Stimulated activated naive CD8-positive, alpha-beta T cell treated with anti-CD3 and anti-CD28 coated beads, Interleukin-15, amount 100 ng/mL, for 72 hours (primary cell): ENCODE data around the gene BAIAP2L2.
A peak's percentile ranks its signal among the peaks of the same experiment; 100 is the strongest.
"Not testable (repeated sequence)": the region's sequence is repeated elsewhere in the genome, so short reads cannot be mapped to it uniquely, and the experiment has no call there.

Source experiments
- ATAC-seq: fragments of 150-1000 bp; cut with Tn5 transposase; 2 replicates; pipeline ENCODE4 v1.10.0; 2021; ENCODE audit warnings: mild to moderate bottlenecking, moderate library complexity
- DNase-seq, 2 donors: peaks; one replicate each; pipeline ENCODE4 v3.0.0; 2021 to 2022
- H3K27ac Mint-ChIP-seq, 2 donors: one replicate each; pipeline ENCODE4 v1.8.0; 2022; ENCODE audit warnings: mild to moderate bottlenecking in 2 of 2, mixed read lengths in 2 of 2, moderate library complexity in 2 of 2
- H3K27me3 Mint-ChIP-seq: one replicate; pipeline ENCODE4 v1.8.0; 2022; ENCODE audit warnings: mixed read lengths
- H3K4me1 Mint-ChIP-seq: one replicate; pipeline ENCODE4 v1.8.0; 2022; ENCODE audit warnings: mild to moderate bottlenecking, mixed read lengths
- H3K4me3 Mint-ChIP-seq, 2 donors: one replicate each; pipeline ENCODE4 v1.8.0; 2022; ENCODE audit warnings: mild to moderate bottlenecking in 2 of 2, mixed read lengths in 2 of 2, moderate library complexity in 1 of 2
- H3K9me3 Mint-ChIP-seq, 2 donors: one replicate each; pipeline ENCODE4 v1.8.0; 2022; ENCODE audit warnings: mixed read lengths in 2 of 2

Gene BAIAP2L2

GRCh38 chr22:38133331-38133730 lies 22.8 kb upstream of the BAIAP2L2 start:
- Mint-ChIP-seq H3K27ac (no peak overlapping the region), H3K9me3 (no peaks in the 10 kb centered on the region), H3K4me3 (no peak overlapping the region), H3K27me3 (no peaks in the 10 kb centered on the region), H3K4me1 (no peaks in the 10 kb centered on the region)
- no peak for ATAC-seq
- no peak for DNase-seq

- no peak for DNase-seq
- Mint-ChIP-seq H3K27me3 (no peaks in the 10 kb centered on the region), H3K9me3 (no peaks in the 10 kb centered on the region), H3K27ac (no peak overlapping the region), H3K4me1 (no peaks in the 10 kb centered on the region), H3K4me3 (no peak overlapping the region)
- no peak for ATAC-seq
Measured at GRCh38 chr22:38132794-38133193, 22.3 kb upstream of the BAIAP2L2 start.

GRCh38 chr22:38132136-38132535 lies 21.7 kb upstream of the BAIAP2L2 start:
- no peak for DNase-seq
- no peaks in the 10 kb centered on the region for H3K4me1 Mint-ChIP-seq
- no peak overlapping the region for H3K27ac Mint-ChIP-seq
- ATAC-seq = no peak
- no peaks in the 10 kb centered on the region for H3K27me3 Mint-ChIP-seq
- no peak overlapping the region for H3K4me3 Mint-ChIP-seq
- H3K9me3 Mint-ChIP-seq = no peaks in the 10 kb centered on the region

- H3K27ac Mint-ChIP-seq = no peak overlapping the region
- no peak for DNase-seq
- H3K27me3 Mint-ChIP-seq = no peaks in the 10 kb centered on the region
- H3K4me3 Mint-ChIP-seq = no peak overlapping the region
- H3K9me3 Mint-ChIP-seq = no peaks in the 10 kb centered on the region
- ATAC-seq = no peak
- no peaks in the 10 kb centered on the region for H3K4me1 Mint-ChIP-seq
Measured at GRCh38 chr22:38131399-38131798, 20.9 kb upstream of the BAIAP2L2 start.

GRCh38 chr22:38129856-38130255 lies 19.4 kb upstream of the BAIAP2L2 start:
- no peaks in the 10 kb centered on the region for H3K27me3 Mint-ChIP-seq
- H3K4me1 Mint-ChIP-seq = no peaks in the 10 kb centered on the region
- DNase-seq (no peak), ATAC-seq (no peak)
- H3K4me3 Mint-ChIP-seq = no peak overlapping the region
- no peak overlapping the region for H3K27ac Mint-ChIP-seq
- H3K9me3 Mint-ChIP-seq = no peaks in the 10 kb centered on the region

- H3K4me1 Mint-ChIP-seq = peaks cover 5% of the 10 kb centered on the region
- no peak overlapping the region for H3K27ac Mint-ChIP-seq
- DNase-seq (no peak), ATAC-seq (no peak)
- no peaks in the 10 kb centered on the region for H3K27me3 Mint-ChIP-seq
- H3K4me3 Mint-ChIP-seq = no peak overlapping the region
- no peaks in the 10 kb centered on the region for H3K9me3 Mint-ChIP-seq
Measured at GRCh38 chr22:38129021-38129420, 18.5 kb upstream of the BAIAP2L2 start.

- DNase-seq (no peak), ATAC-seq (no peak)
- Mint-ChIP-seq H3K4me1 (peaks cover 5% of the 10 kb centered on the region), H3K27ac (peak overlapping the region in 1 of 2 donors; percentile 52), H3K4me3 (no peak overlapping the region), H3K27me3 (no peaks in the 10 kb centered on the region), H3K9me3 (no peaks in the 10 kb centered on the region)
Measured at GRCh38 chr22:38127869-38128268, 17.4 kb upstream of the BAIAP2L2 start.

- Mint-ChIP-seq H3K27me3 (no peaks in the 10 kb centered on the region), H3K9me3 (no peaks in the 10 kb centered on the region), H3K27ac (peak overlapping the region in 1 of 2 donors; percentile 21), H3K4me3 (no peak overlapping the region), H3K4me1 (peaks cover 12% of the 10 kb centered on the region)
- ATAC-seq = no peak
- DNase-seq = no peak
Measured at GRCh38 chr22:38126928-38127668, 16.6 kb upstream of the BAIAP2L2 start.

- no peak for DNase-seq
- no peak for ATAC-seq
- peaks cover 14% of the 10 kb centered on the region for H3K4me1 Mint-ChIP-seq
- H3K27me3 Mint-ChIP-seq = no peaks in the 10 kb centered on the region
- H3K27ac Mint-ChIP-seq = no peak overlapping the region
- H3K9me3 Mint-ChIP-seq = no peaks in the 10 kb centered on the region
- H3K4me3 Mint-ChIP-seq = no peak overlapping the region
Measured at GRCh38 chr22:38125751-38126201, 15.3 kb upstream of the BAIAP2L2 start.

- H3K9me3 Mint-ChIP-seq = no peaks in the 10 kb centered on the region
- no peak overlapping the region for H3K27ac Mint-ChIP-seq
- DNase-seq (no peak), ATAC-seq (no peak)
- no peaks in the 10 kb centered on the region for H3K27me3 Mint-ChIP-seq
- H3K4me1 Mint-ChIP-seq = peaks cover 14% of the 10 kb centered on the region
- no peak overlapping the region for H3K4me3 Mint-ChIP-seq
Measured at GRCh38 chr22:38125038-38125610, 14.6 kb upstream of the BAIAP2L2 start.

GRCh38 chr22:38124236-38124974 lies 13.9 kb upstream of the BAIAP2L2 start:
- DNase-seq (no peak), ATAC-seq (no peak)
- no peaks in the 10 kb centered on the region for H3K9me3 Mint-ChIP-seq
- no peaks in the 10 kb centered on the region for H3K27me3 Mint-ChIP-seq
- peak overlapping the region; percentile 30 to 66 for H3K27ac Mint-ChIP-seq
- H3K4me3 Mint-ChIP-seq = no peak overlapping the region
- H3K4me1 Mint-ChIP-seq = peaks cover 14% of the 10 kb centered on the region

- H3K27me3 Mint-ChIP-seq = no peaks in the 10 kb centered on the region
- DNase-seq (no peak), ATAC-seq (peak; percentile 40)
- H3K27ac Mint-ChIP-seq = peak overlapping the region in 1 of 2 donors; percentile 42
- no peak overlapping the region for H3K4me3 Mint-ChIP-seq
- peaks cover 14% of the 10 kb centered on the region for H3K4me1 Mint-ChIP-seq
- H3K9me3 Mint-ChIP-seq = no peaks in the 10 kb centered on the region
Measured at GRCh38 chr22:38122616-38123015, 12.1 kb upstream of the BAIAP2L2 start.

- Mint-ChIP-seq H3K27me3 (no peaks in the 10 kb centered on the region), H3K4me3 (no peak overlapping the region), H3K27ac (peak overlapping the region in 1 of 2 donors; percentile 69), H3K9me3 (no peaks in the 10 kb centered on the region), H3K4me1 (peaks cover 14% of the 10 kb centered on the region)
- DNase-seq (no peak), ATAC-seq (no peak)
Measured at GRCh38 chr22:38120359-38121110, 10.1 kb upstream of the BAIAP2L2 start.

GRCh38 chr22:38118747-38119146 lies 8.3 kb upstream of the BAIAP2L2 start:
- H3K4me3 Mint-ChIP-seq, H3K27ac Mint-ChIP-seq, H3K27me3 Mint-ChIP-seq, DNase-seq, ATAC-seq, H3K9me3 Mint-ChIP-seq: not testable (repeated sequence)
- peaks cover 19% of the 10 kb centered on the region for H3K4me1 Mint-ChIP-seq

GRCh38 chr22:38118182-38118581 lies 7.7 kb upstream of the BAIAP2L2 start:
- H3K27ac Mint-ChIP-seq = no peak overlapping the region
- no peaks in the 10 kb centered on the region for H3K9me3 Mint-ChIP-seq
- ATAC-seq = no peak
- H3K4me3 Mint-ChIP-seq = no peak overlapping the region
- no peaks in the 10 kb centered on the region for H3K27me3 Mint-ChIP-seq
- H3K4me1 Mint-ChIP-seq = peaks cover 19% of the 10 kb centered on the region
- DNase-seq = no peak
